ENCODE results near the gene RPL29. TPM values are rescaled to one million over a fixed set of nuclear protein-coding genes. Genes with fewer than 3 reads are reported as not detected.

Gene RPL29
- total RNA-seq, 2 donors from 2014 or later, result 370 to 792 TPM

DNA sequence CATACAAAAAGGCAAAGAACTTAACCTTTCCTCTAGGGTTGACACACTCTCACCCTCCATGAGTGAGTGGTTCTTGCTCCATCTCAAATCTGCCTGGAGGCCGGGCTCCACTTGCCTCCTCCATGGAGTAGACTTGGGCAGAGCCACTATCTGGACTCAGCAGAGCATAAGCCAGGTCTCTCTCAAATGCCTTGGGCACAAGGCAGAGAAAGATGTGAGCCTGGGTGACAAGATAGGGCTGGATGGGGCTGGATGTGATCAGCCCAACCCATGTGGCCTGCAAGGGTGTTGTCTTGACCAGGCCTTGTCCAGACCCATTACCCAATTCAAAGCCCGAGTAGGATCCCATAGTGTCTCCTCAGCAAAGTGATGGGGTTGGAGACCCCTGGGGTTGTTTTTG is 4.2 kb upstream of the RPL29 start:
- no peaks in the 10 kb centered on the region for H3K9me3 ChIP-seq
- no peaks in the 10 kb centered on the region for H3K27me3 ChIP-seq
- DNase-seq (no peak), ATAC-seq (no peak)
- H3K27ac ChIP-seq, result no peak overlapping the region
- H3K4me3 ChIP-seq, result no peak overlapping the region
- intact Hi-C loops (cut with DNase I), result loop anchor here (5.0 to 10.0 kb wide), 3 partner anchors 55 to 142 kb away; partner anchors contain the start of genes PARP3 and RRP9
- WGBS, 2 donors, result 49 to 54% methylated on average over 2 of the region's 2 CpGs
- no peaks in the 10 kb centered on the region for H3K36me3 ChIP-seq (replicated peaks in 1 of 2; ENCODE audit: insufficient read depth in 1 of 2, low read depth in 2 of 2)
- peaks cover 14% of the 10 kb centered on the region for H3K4me1 ChIP-seq
- TF ChIP-seq, protein P1, sequence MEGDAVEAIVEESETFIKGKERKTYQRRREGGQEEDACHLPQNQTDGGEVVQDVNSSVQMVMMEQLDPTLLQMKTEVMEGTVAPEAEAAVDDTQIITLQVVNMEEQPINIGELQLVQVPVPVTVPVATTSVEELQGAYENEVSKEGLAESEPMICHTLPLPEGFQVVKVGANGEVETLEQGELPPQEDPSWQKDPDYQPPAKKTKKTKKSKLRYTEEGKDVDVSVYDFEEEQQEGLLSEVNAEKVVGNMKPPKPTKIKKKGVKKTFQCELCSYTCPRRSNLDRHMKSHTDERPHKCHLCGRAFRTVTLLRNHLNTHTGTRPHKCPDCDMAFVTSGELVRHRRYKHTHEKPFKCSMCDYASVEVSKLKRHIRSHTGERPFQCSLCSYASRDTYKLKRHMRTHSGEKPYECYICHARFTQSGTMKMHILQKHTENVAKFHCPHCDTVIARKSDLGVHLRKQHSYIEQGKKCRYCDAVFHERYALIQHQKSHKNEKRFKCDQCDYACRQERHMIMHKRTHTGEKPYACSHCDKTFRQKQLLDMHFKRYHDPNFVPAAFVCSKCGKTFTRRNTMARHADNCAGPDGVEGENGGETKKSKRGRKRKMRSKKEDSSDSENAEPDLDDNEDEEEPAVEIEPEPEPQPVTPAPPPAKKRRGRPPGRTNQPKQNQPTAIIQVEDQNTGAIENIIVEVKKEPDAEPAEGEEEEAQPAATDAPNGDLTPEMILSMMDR (IDR thresholded peaks at IDR 0.05), result no peak
- no peak for TF ChIP-seq POLR2A (IDR thresholded peaks at IDR 0.05)

DNA sequence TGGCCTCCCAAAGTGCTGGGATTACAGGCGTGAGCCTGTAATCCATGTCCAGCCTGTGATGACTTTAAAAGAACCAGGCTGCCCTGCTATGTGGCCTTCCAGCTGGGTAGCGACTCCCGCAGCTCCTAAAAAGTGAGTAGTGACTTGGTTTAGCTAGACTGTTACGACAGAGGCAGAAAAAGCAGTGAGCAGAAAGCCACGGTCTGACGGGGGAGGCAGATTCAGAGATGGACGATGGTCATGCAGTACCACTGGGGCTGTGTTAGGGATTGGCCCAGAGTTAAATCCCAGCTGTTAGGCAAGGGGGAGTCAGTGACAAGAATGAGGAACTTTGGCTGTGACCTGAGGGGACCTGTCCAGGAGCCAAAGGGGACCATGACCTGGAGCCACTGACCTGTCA is 3.1 kb upstream of the RPL29 start:
- no peak overlapping the region for H3K27ac ChIP-seq
- no peak overlapping the region for H3K4me3 ChIP-seq
- ATAC-seq, result no peak
- 58 to 71% methylated on average over 7 of the region's 7 CpGs for WGBS, 2 donors
- H3K27me3 ChIP-seq, result no peaks in the 10 kb centered on the region
- H3K36me3 ChIP-seq (replicated peaks in 1 of 2; ENCODE audit: insufficient read depth in 1 of 2, low read depth in 2 of 2), result peaks cover 0 to 7% of the 10 kb centered on the region in 2 donors
- no peaks in the 10 kb centered on the region for H3K9me3 ChIP-seq
- DNase-seq, result no peak
- intact Hi-C loops (cut with DNase I), result loop anchor here (10.0 kb wide), 1 partner anchor 54 kb away; the partner anchor contains the start of genes PARP3 and RRP9
- TF ChIP-seq, protein P1 (IDR thresholded peaks at IDR 0.05), result no peak
- no peak for TF ChIP-seq POLR2A (IDR thresholded peaks at IDR 0.05)
- peaks cover 25% of the 10 kb centered on the region for H3K4me1 ChIP-seq

DNA sequence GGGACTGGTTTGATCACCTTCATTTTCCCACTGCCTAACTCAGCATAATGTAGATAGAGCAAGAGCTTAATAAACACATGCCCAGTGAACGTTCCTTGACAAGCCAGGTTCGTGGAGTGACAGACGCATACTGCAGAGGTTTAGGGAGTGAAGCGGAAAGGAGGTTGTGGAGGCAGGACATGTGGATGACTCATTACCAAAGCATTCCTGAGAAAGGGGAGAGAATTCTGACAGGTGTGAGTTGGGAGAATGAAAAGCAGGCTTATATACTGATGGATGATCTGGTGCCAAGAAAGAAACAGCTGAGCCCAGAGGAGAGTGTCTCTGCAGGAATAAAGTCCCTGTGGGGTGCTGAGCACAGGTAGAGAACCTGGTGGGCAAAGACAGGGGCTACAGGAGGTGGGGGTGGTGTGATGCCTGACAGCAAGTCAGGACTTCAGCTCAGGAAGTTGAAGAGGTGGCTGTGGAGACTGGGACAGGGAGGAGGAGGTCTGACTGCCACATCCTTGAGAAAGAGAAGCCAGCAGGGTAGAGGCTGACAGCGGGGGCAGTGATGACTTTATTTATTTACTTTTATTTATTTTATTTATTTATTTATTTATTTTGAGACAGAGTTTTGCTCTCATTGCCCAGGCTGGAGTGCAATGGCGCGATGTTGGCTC is 2.4 kb upstream of the RPL29 start:
- no peaks in the 10 kb centered on the region for H3K9me3 ChIP-seq
- peaks cover 0 to 11% of the 10 kb centered on the region in 2 donors for H3K36me3 ChIP-seq (replicated peaks in 1 of 2; ENCODE audit: insufficient read depth in 1 of 2, low read depth in 2 of 2)
- intact Hi-C loops (cut with DNase I), result loop anchor here (10.0 kb wide), 1 partner anchor 53 kb away; the partner anchor contains the start of genes PARP3 and RRP9
- 41 to 44% methylated on average over 7 of the region's 7 CpGs for WGBS, 2 donors
- H3K4me3 ChIP-seq, result no peak overlapping the region
- peaks cover 32% of the 10 kb centered on the region for H3K4me1 ChIP-seq
- H3K27ac ChIP-seq, result peak overlapping the region in 2 of 4 donors; percentile 2 to 20
- H3K27me3 ChIP-seq, result no peaks in the 10 kb centered on the region
- TF ChIP-seq POLR2A (IDR thresholded peaks at IDR 0.05), result no peak
- TF ChIP-seq, protein P1 (IDR thresholded peaks at IDR 0.05), result no peak
- DNase-seq, result no peak
- no peak for ATAC-seq

DNA sequence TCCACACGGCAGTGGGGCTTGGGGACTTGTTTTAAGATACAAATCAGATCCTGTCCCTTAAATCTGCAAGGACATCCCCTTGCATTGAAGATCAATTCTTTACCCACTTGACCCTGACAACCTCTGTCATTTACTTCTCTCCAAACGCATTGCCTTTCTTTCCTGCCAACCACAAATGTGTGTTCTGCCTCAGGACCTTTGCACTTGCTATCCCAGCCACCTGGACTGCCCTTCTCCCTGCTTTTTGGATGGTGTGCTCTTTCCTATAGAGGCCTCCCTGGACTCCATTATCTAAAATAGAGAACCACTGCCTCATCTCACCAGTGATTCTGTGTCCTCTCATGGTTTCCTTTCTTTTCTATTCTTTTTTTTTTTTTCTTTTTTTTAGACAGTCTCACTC is 1.5 kb upstream of the RPL29 start:
- TF ChIP-seq, protein P1 (IDR thresholded peaks at IDR 0.05), result no peak
- no peak for TF ChIP-seq POLR2A (IDR thresholded peaks at IDR 0.05)
- no peak for DNase-seq
- Histone ChIP-seq H3K27ac (no peak overlapping the region), H3K4me3 (no peak overlapping the region), H3K9me3 (no peaks in the 10 kb centered on the region), H3K36me3 (replicated peaks in 1 of 2; ENCODE audit: insufficient read depth in 1 of 2, low read depth in 2 of 2) (peaks cover 0 to 11% of the 10 kb centered on the region in 2 donors), H3K27me3 (no peaks in the 10 kb centered on the region), H3K4me1 (peaks cover 40% of the 10 kb centered on the region)
- intact Hi-C loops (cut with DNase I), result loop anchor here (10.0 kb wide), 1 partner anchor 52 kb away; the partner anchor contains the start of genes PARP3 and RRP9
- no peak for ATAC-seq
- 47 to 51% methylated on average over 2 of the region's 2 CpGs for WGBS, 2 donors

Data from body of pancreas (tissue), 4 donors.